ENCODE results near the gene CCL24.
"Not testable (repeated sequence)": the region's sequence is repeated elsewhere in the genome, so short reads cannot be mapped to it uniquely, and the experiment has no call there.

The CCL24 gene

GRCh38 chr7:75761801-75762200 is 51.8 kb downstream of the CCL24 start:
- not testable (repeated sequence) for H3K18ac ChIP-seq (ENCODE audit: low read depth in 1 of 2, low read length in 2 of 2); H3K79me1 ChIP-seq (replicated peaks; ENCODE audit: low read length, poor library complexity, severe bottlenecking); H3K36me3 ChIP-seq (ENCODE audit: control insufficient read depth in 1 of 2, insufficient read depth in 2 of 2, low read depth in 1 of 2, low read length in 2 of 2); H2BK12ac ChIP-seq (ENCODE audit: low read length in 2 of 2); H2BK120ac ChIP-seq (ENCODE audit: low read depth, low read length); H3K9me3 ChIP-seq (ENCODE audit: control insufficient read depth, low read length); H3K23ac ChIP-seq (ENCODE audit: low read length in 2 of 2); H3K4me2 ChIP-seq (ENCODE audit: low read length, poor library complexity, severe bottlenecking); H3K27ac ChIP-seq (ENCODE audit: low read length, poor library complexity, severe bottlenecking); H4K8ac ChIP-seq (ENCODE audit: low read length); H3K4me3 ChIP-seq (ENCODE audit: insufficient read depth in 1 of 2, low read depth in 1 of 2, low read length in 2 of 2); H2BK15ac ChIP-seq (ENCODE audit: low read depth, poor library complexity, severe bottlenecking); H3K27me3 ChIP-seq (ENCODE audit: control insufficient read depth in 1 of 2, insufficient read depth in 1 of 2, low read length in 2 of 2); H3K4ac ChIP-seq (ENCODE audit: low read depth in 1 of 2, low read length in 2 of 2); H3K4me1 ChIP-seq (ENCODE audit: control insufficient read depth, insufficient read depth, low read depth, low read length); H4K91ac ChIP-seq (ENCODE audit: low read length); H3K9ac ChIP-seq (ENCODE audit: low read length); DNase-seq; H2AFZ ChIP-seq (ENCODE audit: low read depth, low read length); H3K14ac ChIP-seq (ENCODE audit: low read length in 2 of 2); H2AK5ac ChIP-seq (ENCODE audit: low read length, severe bottlenecking); H2BK5ac ChIP-seq (ENCODE audit: low read depth, low read length, poor library complexity, severe bottlenecking)
- WGBS = 97% methylated on average over 3 of the region's 3 CpGs
